Neural cell (in vitro differentiated cells): ENCODE measurements around the gene CAMK2G. TPM values are rescaled to one million over a fixed set of nuclear protein-coding genes. Genes with fewer than 3 reads are reported as not detected.

Experiments used
- H2AFZ ChIP-seq: fragments of 200-600, 300-800 bp; sonication (generic), shearing (Covaris generic); 2 replicates; pipeline ENCODE4 v1.6.0; 2014; ENCODE audit warnings: low read depth, mild to moderate bottlenecking, antibody characterized with exemption, low read length, moderate library complexity
- H3F3A ChIP-seq: fragments of 200-600 bp; shearing (Covaris generic); 2 replicates; pipeline ENCODE4 v1.6.1; 2016; ENCODE audit warnings: mild to moderate bottlenecking, moderate library complexity, mixed read lengths, antibody characterized with exemption, low read length; ENCODE audit not compliant: insufficient read depth, poor library complexity, severe bottlenecking
- H3K27ac ChIP-seq: fragments of 200-600, 300-800 bp; sonication (generic), shearing (Covaris generic); 2 replicates; pipeline ENCODE4 v1.5.1; 2014; ENCODE audit warnings: mild to moderate bottlenecking, low read length, moderate library complexity
- H3K27me3 ChIP-seq: fragments of 300-800, 200-600 bp; sonication (generic), shearing (Covaris generic); 2 replicates; pipeline ENCODE4 v1.6.0; 2014; ENCODE audit warnings: mild to moderate bottlenecking, low read depth, low read length, moderate library complexity; ENCODE audit not compliant: insufficient read depth
- H3K36me3 ChIP-seq: fragments of 300-800, 200-600 bp; sonication (generic), shearing (Covaris generic); 2 replicates; pipeline ENCODE4 v1.5.1; 2014; ENCODE audit warnings: mild to moderate bottlenecking, antibody characterized with exemption, low read length, moderate library complexity; ENCODE audit not compliant: insufficient read depth
- H3K4me2 ChIP-seq: fragments of 300-800, 200-600 bp; sonication (generic), shearing (Covaris generic); 2 replicates; pipeline ENCODE4 v1.6.0; 2014; ENCODE audit warnings: mild to moderate bottlenecking, low read length
- H3K4me3 ChIP-seq: fragments of 300-800, 200-600 bp; sonication (generic), shearing (Covaris generic); 2 replicates; pipeline ENCODE4 v1.5.1; 2014; ENCODE audit warnings: mild to moderate bottlenecking, low read length, moderate library complexity
- H3K79me2 ChIP-seq: fragments of 200-600 bp; shearing (Covaris generic); replicated peaks from 2 replicates; pipeline ENCODE4 v1.6.0; 2014; ENCODE audit warnings: mild to moderate bottlenecking, low read length, moderate library complexity; ENCODE audit not compliant: insufficient read depth
- H3K9ac ChIP-seq: fragments of 300-800, 200-600 bp; sonication (generic), shearing (Covaris generic); 2 replicates; pipeline ENCODE4 v1.6.1; 2016; ENCODE audit warnings: mild to moderate bottlenecking, low read length, mixed read lengths
- H3K9me2 ChIP-seq: fragments of 200-600 bp; shearing (Covaris generic); 2 replicates; pipeline ENCODE4 v1.6.1; 2016; ENCODE audit warnings: mild to moderate bottlenecking, low read length, mixed read lengths; ENCODE audit not compliant: insufficient read depth
- H3K9me3 ChIP-seq: fragments of 200-600, 300-800 bp; sonication (generic), shearing (Covaris generic); 2 replicates; pipeline ENCODE4 v1.6.1; 2016; ENCODE audit warnings: mild to moderate bottlenecking, mixed run types, low read length, moderate library complexity, mixed read lengths
- H4K20me1 ChIP-seq: fragments of 200-600 bp; shearing (Covaris generic); 2 replicates; pipeline ENCODE4 v1.6.1; 2016; ENCODE audit warnings: mild to moderate bottlenecking, mixed run types; ENCODE audit not compliant: insufficient read depth
- CTCF ChIP-seq: fragments of 450-650 bp; IDR thresholded peaks from 2 replicates; pipeline ENCODE4 v1.5.1; 2014; ENCODE audit warnings: antibody characterized with exemption, mild to moderate bottlenecking, moderate library complexity; ENCODE audit not compliant: poor library complexity, severe bottlenecking
- EP300 ChIP-seq: fragments of 450-650 bp; conservative IDR thresholded peaks from 2 replicates; pipeline ENCODE4 v1.6.1; 2014; ENCODE audit warnings: antibody characterized with exemption, mild to moderate bottlenecking, moderate library complexity; ENCODE audit not compliant: poor library complexity, severe bottlenecking
- EZH2 ChIP-seq: fragments of 200-600, 300-800 bp; shearing (Covaris generic), sonication (generic); IDR thresholded peaks from 2 replicates; pipeline ENCODE4 v1.6.1; 2014; ENCODE audit warnings: antibody characterized with exemption, low read length, borderline replicate concordance, mild to moderate bottlenecking; ENCODE audit not compliant: insufficient read depth, poor library complexity, severe bottlenecking
- MXI1 ChIP-seq: fragments of 450-650 bp; conservative IDR thresholded peaks from 2 replicates; pipeline ENCODE4 v1.6.1; 2014; ENCODE audit warnings: antibody characterized with exemption, mild to moderate bottlenecking; ENCODE audit not compliant: poor library complexity, severe bottlenecking
- POLR2AphosphoS5 ChIP-seq: IDR thresholded peaks from 2 replicates; pipeline ENCODE4 v1.6.1; 2012
- RAD21 ChIP-seq: fragments of 450-650 bp; conservative IDR thresholded peaks from 2 replicates; pipeline ENCODE4 v1.6.1; 2014; ENCODE audit warnings: antibody characterized with exemption, mild to moderate bottlenecking, moderate library complexity
- REST ChIP-seq: IDR thresholded peaks from 2 replicates; pipeline ENCODE4 v1.6.1; 2012; ENCODE audit warnings: borderline replicate concordance
- SMC3 ChIP-seq: fragments of 450-650 bp; conservative IDR thresholded peaks from 2 replicates; pipeline ENCODE4 v1.6.1; 2014; ENCODE audit warnings: antibody characterized with exemption, mild to moderate bottlenecking, moderate library complexity; ENCODE audit not compliant: poor library complexity
- TAF1 ChIP-seq: IDR thresholded peaks from 2 replicates; pipeline ENCODE4 v1.6.1; 2012; ENCODE audit warnings: low read depth
- polyA plus RNA-seq: library from polyadenylated mRNA; depleted of rRNA; stranded (reverse); fragments of >200 nt; gene quantifications from 2 replicates; pipeline ENCODE4 v1.2.3, GENCODE V29; 2014

CAMK2G gene
- polyA plus RNA-seq, 1 donor from 2014 or later: 55.4 TPM

- no peak overlapping the region for H3K9ac ChIP-seq
- H3K4me2 ChIP-seq: no peak overlapping the region
- H3K27me3 ChIP-seq: no peaks in the 10 kb centered on the region
- no peaks in the 10 kb centered on the region for H3K9me2 ChIP-seq
- no peaks in the 10 kb centered on the region for H4K20me1 ChIP-seq
- no peak overlapping the region for H3K4me3 ChIP-seq
- H2AFZ ChIP-seq: no peak overlapping the region
- H3K27ac ChIP-seq: no peak overlapping the region
- no peaks in the 10 kb centered on the region for H3F3A ChIP-seq
- TF ChIP-seq EP300 (no peak), REST (no peak), EZH2 (no peak), MXI1 (no peak), TAF1 (no peak), SMC3 (no peak), RAD21 (no peak), POLR2AphosphoS5 (no peak), CTCF (no peak)
- no peaks in the 10 kb centered on the region for H3K36me3 ChIP-seq
- no peaks in the 10 kb centered on the region for H3K9me3 ChIP-seq
- no peaks in the 10 kb centered on the region for H3K79me2 ChIP-seq
Measured at GRCh38 chr10:73865107-73865458, 9.3 kb downstream of the CAMK2G start.

- H3K27me3 ChIP-seq: no peaks in the 10 kb centered on the region
- no peaks in the 10 kb centered on the region for H4K20me1 ChIP-seq
- no peaks in the 10 kb centered on the region for H3K9me3 ChIP-seq
- no peak overlapping the region for H2AFZ ChIP-seq
- no peak overlapping the region for H3K4me3 ChIP-seq
- H3F3A ChIP-seq: no peaks in the 10 kb centered on the region
- no peak overlapping the region for H3K9ac ChIP-seq
- no peak overlapping the region for H3K27ac ChIP-seq
- no peaks in the 10 kb centered on the region for H3K79me2 ChIP-seq
- no peak for TF ChIP-seq MXI1
- no peak for TF ChIP-seq RAD21
- TF ChIP-seq EZH2: no peak
- TF ChIP-seq CTCF: no peak
- TF ChIP-seq POLR2AphosphoS5: no peak
- no peak for TF ChIP-seq SMC3
- TF ChIP-seq EP300: no peak
- TF ChIP-seq REST: no peak
- TF ChIP-seq TAF1: no peak
- no peaks in the 10 kb centered on the region for H3K9me2 ChIP-seq
- H3K36me3 ChIP-seq: no peaks in the 10 kb centered on the region
- no peak overlapping the region for H3K4me2 ChIP-seq
Measured at GRCh38 chr10:73864229-73864628, 10.1 kb downstream of the CAMK2G start.
